HUES48 (cell line): ENCODE data around the gene RMDN2.

ENCODE experiments used
- H3K27ac ChIP-seq: one replicate; pipeline ENCODE4 v1.7.0; 2013; ENCODE audit warnings: low read depth, low read length, inconsistent platforms
- H3K27me3 ChIP-seq: 2 replicates; pipeline ENCODE4 v1.6.1; 2013; ENCODE audit warnings: mild to moderate bottlenecking, low read length; ENCODE audit not compliant: control insufficient read depth, insufficient read depth
- H3K36me3 ChIP-seq: 2 replicates; pipeline ENCODE4 v1.6.1; 2013; ENCODE audit warnings: low read length; ENCODE audit not compliant: control insufficient read depth, insufficient read depth
- H3K4me1 ChIP-seq: 2 replicates; pipeline ENCODE4 v1.6.1; 2013; ENCODE audit warnings: mild to moderate bottlenecking, low read length; ENCODE audit not compliant: control insufficient read depth, insufficient read depth
- H3K4me3 ChIP-seq: 2 replicates; pipeline ENCODE4 v1.5.1; 2013; ENCODE audit warnings: mild to moderate bottlenecking, low read depth, low read length
- H3K9ac ChIP-seq: 2 replicates; pipeline ENCODE4 v1.6.1; 2013; ENCODE audit warnings: mild to moderate bottlenecking, low read depth, low read length, moderate library complexity
- H3K9me3 ChIP-seq: 2 replicates; pipeline ENCODE4 v1.6.1; 2013; ENCODE audit warnings: low read length; ENCODE audit not compliant: control insufficient read depth, insufficient read depth

RMDN2 gene, protein sequence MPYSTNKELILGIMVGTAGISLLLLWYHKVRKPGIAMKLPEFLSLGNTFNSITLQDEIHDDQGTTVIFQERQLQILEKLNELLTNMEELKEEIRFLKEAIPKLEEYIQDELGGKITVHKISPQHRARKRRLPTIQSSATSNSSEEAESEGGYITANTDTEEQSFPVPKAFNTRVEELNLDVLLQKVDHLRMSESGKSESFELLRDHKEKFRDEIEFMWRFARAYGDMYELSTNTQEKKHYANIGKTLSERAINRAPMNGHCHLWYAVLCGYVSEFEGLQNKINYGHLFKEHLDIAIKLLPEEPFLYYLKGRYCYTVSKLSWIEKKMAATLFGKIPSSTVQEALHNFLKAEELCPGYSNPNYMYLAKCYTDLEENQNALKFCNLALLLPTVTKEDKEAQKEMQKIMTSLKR

DNA sequence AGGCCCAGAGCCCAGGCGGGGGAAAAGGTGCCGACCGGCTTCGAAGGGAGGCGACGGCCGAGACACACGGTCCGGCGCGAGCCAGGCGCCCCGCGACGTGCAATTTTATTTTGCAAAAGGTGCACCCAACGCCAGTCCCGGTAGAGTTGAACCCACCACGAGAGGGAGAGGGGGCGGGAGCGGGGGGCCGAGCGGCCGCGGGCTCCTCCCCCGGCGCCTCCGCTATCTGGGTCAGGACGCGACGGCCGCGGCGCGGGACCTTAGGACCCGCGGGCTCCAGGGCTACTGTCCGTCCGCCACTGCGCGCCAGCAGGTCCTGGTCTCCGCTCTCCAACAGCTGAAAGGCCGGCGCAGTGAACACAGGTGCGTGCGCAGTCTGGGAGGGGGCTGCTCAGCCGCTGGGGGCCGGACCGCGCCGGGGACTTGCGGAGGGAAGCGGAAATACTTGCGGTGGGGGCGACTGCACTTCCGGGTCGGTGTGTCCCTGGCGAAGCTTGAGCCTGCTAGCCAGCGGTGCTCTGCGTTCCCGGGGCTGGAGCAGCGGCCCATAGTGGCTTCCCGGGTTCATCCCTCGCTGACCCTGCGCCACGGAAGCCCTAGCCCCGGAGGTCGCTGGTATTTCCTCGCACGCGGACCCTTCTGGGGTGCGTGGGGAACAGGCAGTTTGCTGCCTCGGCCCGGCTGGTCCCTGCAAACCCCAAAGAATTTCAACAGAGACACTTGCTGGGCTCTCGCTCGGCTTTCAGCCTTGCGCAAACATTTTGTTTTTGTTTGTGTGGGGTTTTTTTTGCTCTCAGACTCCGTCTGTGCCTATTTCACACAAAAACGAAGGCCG, at the start of gene RMDN2:
TSS of gene RMDN2 (plus strand) at position 225 of the 835 bp plus-strand sequence. CDS start 3,991 bp downstream, outside the sequence.
- no peaks in the 10 kb centered on the region for H3K9me3 ChIP-seq
- peak within 1 kb of the TSS; percentile 91 for H3K27ac ChIP-seq
- H3K36me3 ChIP-seq = no peaks in the 10 kb centered on the region
- no peaks in the 10 kb centered on the region for H3K27me3 ChIP-seq
- peaks cover 7% of the 10 kb centered on the region for H3K4me1 ChIP-seq
- peak within 1 kb of the TSS; percentile 71 for H3K9ac ChIP-seq
- peak within 1 kb of the TSS; percentile 85 for H3K4me3 ChIP-seq

DNA sequence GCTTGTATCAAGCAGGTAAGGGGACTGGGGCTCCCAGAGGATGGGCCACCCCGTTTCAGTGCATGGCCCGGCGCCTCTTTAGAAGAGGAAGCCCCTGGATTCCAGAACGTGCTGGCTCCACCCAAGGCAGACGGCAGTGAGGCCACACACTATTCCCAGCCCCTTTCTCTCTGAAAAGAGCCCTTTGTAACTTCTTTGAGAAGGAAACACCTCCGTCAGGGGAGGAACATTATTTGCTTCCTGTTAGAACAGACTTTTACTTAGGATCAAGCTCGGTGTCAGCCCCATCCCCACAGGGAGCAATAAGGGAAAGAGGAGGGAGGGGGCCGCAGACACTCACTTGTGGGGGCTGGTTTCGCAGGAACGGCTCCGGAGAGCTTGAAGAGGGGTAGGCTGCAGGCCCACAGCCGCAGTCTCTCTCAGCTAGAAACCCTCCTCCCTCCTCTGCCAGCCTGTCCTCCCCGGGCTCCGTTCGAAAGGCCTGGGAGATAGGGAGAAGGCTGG, 49.6 kb upstream of the RMDN2 start:
- H3K9ac ChIP-seq = no peak overlapping the region
- peaks cover 17% of the 10 kb centered on the region; the same call in 1 of the 2 replicates for H3K4me1 ChIP-seq
- no peak overlapping the region for H3K4me3 ChIP-seq
- no peaks in the 10 kb centered on the region for H3K9me3 ChIP-seq
- H3K36me3 ChIP-seq = no peaks in the 10 kb centered on the region
- H3K27ac ChIP-seq = no peak overlapping the region
- H3K27me3 ChIP-seq = no peaks in the 10 kb centered on the region; the same call in 1 of the 2 replicates

DNA sequence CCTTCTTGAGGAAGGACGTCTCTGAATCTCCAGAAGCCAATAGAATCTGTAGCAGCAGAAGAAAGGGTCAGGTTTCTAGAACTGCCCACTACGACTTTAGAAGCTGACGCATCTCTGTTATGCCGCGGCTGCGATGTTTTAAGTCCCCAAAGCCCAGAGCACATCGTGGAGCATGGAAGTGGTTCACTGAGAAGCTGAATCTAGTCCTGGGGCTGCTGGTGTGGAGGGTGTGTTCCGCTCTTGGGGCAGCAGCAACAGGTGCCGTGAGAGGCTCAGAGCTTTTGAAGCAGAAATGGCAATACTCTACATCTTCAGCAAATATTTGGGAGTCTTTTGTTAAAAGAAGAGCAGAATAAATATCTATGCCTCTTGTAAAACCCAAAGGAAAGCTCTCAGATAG, 48.9 kb upstream of the RMDN2 start:
- Histone ChIP-seq H3K4me3 (no peak overlapping the region), H3K27ac (no peak overlapping the region), H3K9me3 (no peaks in the 10 kb centered on the region), H3K4me1 (peaks cover 21% of the 10 kb centered on the region), H3K9ac (no peak overlapping the region), H3K36me3 (no peaks in the 10 kb centered on the region), H3K27me3 (no peaks in the 10 kb centered on the region; the same call in 1 of the 2 replicates)

DNA sequence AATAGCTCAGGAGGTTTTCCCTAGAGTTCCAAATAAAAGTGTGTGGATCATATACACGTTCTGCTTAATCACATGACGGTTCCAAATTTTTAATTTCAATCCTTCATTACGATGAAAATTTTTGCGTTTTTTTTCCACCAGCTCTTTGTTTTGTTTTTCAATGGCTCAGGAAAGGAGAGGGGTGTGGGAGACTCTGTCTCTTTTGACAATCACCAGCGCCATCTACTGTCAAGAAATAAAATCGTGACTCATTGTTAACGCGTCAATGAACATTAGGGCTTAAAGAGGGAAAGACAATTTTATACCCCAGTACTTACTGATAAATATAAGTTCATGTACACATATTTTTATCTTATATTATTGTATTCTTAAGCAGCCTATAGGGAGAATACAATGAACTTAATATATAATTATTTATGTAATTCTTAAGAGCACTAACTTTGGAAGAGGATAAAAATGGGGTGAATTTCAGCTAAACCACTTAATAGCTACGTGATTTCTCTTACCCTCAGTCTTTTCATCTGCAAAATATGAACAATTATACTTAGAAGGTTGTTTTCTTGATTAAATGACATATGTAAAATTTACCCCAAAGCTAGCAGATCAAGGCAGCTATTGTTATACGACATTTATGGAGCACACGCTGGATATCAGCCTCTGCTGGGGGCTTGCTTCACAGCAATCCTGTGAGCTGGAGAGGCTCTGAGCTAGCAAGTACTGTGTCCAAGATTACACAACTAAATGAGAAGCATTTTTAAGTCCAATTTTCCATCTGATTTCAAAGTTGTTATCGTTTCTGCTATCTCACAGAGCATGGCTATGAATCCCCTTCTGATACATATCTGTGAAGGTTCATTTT, 47.4 kb upstream of the RMDN2 start:
- Histone ChIP-seq H3K9ac (no peak overlapping the region), H3K36me3 (no peaks in the 10 kb centered on the region), H3K27ac (no peak overlapping the region), H3K4me3 (no peak overlapping the region), H3K27me3 (no peaks in the 10 kb centered on the region; the same call in 1 of the 2 replicates), H3K9me3 (no peaks in the 10 kb centered on the region), H3K4me1 (peaks cover 23% of the 10 kb centered on the region)

DNA sequence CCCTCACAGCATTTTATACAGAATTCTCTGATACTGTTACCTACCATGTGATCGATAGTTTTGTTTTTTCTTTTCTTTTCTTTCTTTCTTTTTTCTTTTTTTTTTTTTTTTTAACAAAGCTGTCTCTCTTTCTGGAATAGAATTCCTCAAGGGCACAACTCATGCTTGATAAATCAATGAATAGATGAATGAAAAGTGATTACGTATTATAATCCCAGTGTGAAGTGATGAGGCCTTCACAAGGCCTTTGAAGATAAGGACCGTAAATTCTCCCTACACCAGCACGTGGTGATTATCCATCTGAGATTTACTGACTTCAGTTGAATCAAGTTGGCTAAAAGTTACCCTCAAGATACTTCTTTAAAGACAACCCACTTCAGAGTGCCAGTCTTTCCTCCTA, 46.6 kb upstream of the RMDN2 start:
- Histone ChIP-seq H3K9ac (no peak overlapping the region), H3K27ac (no peak overlapping the region), H3K27me3 (no peaks in the 10 kb centered on the region; the same call in 1 of the 2 replicates), H3K4me1 (peaks cover 18% of the 10 kb centered on the region), H3K4me3 (no peak overlapping the region), H3K9me3 (no peaks in the 10 kb centered on the region), H3K36me3 (no peaks in the 10 kb centered on the region)

DNA sequence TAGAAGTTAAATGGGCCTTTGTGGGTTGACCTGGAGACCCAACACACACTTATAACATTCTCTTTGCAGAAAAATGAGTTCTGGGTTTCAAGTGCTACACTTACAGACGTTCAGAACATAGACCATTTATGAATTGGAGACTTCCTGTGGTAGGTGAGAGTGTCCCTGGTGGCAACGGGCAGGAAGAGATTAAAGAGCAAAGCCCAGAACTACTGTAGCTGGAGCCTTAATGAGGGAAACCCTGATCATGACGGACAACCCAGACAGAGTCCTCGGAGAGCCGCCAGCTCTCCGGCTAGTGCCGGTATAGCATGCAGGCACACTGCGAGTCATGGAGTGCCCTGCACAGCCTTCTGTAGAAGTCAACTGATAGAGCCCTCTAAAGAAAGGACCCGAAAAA, 44.5 kb upstream of the RMDN2 start:
- Histone ChIP-seq H3K9ac (no peak overlapping the region), H3K27ac (no peak overlapping the region), H3K36me3 (no peaks in the 10 kb centered on the region), H3K4me3 (no peak overlapping the region), H3K9me3 (no peaks in the 10 kb centered on the region), H3K27me3 (no peaks in the 10 kb centered on the region), H3K4me1 (peaks cover 25% of the 10 kb centered on the region)

DNA sequence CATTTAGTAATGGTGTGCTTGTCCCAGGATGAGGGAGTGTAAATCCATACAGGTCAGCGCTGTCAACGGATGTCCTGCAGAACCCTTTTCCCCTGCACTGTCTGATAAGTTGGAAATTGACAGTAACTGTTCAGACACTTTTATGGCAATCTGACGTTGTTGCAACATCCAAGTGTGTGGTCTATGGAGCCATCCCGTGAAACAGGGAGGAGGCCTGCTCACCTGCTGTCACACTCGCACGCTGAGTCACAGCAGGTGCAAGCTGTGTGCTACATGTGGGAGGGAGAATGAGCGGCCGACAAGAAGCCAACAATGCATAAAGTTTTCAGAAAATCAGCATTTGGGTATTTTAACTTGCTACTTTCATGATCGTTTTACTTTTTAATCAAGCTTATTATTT, 43.7 kb upstream of the RMDN2 start:
- Histone ChIP-seq H3K27me3 (no peaks in the 10 kb centered on the region), H3K4me1 (peaks cover 30% of the 10 kb centered on the region), H3K27ac (no peak overlapping the region), H3K9me3 (no peaks in the 10 kb centered on the region), H3K4me3 (no peak overlapping the region), H3K9ac (no peak overlapping the region), H3K36me3 (no peaks in the 10 kb centered on the region)

DNA sequence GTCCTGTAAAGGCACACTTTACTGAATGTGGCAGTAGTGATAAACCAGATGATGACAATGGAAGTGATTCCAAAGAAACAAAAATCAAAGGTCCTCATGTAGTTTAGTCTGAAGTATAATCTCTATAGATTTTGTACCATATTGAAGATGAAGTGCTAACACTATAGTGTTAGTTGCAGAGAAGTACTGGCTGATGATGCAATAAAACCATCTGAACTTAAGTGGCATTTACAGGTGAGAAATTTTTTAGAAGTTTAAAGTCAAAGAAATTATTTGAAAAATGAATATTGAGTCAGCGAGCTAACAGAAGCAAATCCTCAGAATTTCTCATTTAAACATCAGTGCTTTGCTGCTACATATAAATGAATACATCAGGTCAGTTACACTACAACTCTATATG, 43.1 kb upstream of the RMDN2 start:
- H3K4me1 ChIP-seq = peaks cover 31% of the 10 kb centered on the region
- no peak overlapping the region for H3K27ac ChIP-seq
- no peaks in the 10 kb centered on the region for H3K9me3 ChIP-seq
- no peaks in the 10 kb centered on the region for H3K36me3 ChIP-seq
- no peak overlapping the region for H3K4me3 ChIP-seq
- H3K27me3 ChIP-seq = no peaks in the 10 kb centered on the region
- no peak overlapping the region for H3K9ac ChIP-seq

DNA sequence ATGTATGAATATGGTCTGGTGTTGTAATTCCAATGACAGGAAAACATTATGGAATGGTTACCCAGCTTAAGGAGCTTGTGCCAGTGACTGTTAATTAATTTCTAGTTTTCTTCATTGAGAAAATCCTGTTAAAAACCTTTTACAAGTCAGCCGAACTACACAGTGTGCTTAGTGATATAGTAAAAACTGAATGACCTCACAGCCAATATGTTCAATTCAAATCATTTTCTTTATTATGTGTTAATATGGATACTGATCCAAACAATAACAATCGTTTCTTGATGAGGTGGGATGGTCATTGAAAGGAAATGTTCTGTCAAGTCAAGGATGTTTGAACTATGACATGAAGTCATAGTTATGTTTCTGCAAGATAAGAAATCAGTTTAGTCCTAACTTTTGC, 41.6 kb upstream of the RMDN2 start:
- H3K9ac ChIP-seq = no peak overlapping the region
- H3K9me3 ChIP-seq = no peaks in the 10 kb centered on the region
- no peak overlapping the region for H3K4me3 ChIP-seq
- H3K4me1 ChIP-seq = peaks cover 31% of the 10 kb centered on the region
- no peak overlapping the region for H3K27ac ChIP-seq
- H3K27me3 ChIP-seq = no peaks in the 10 kb centered on the region
- no peaks in the 10 kb centered on the region for H3K36me3 ChIP-seq

DNA sequence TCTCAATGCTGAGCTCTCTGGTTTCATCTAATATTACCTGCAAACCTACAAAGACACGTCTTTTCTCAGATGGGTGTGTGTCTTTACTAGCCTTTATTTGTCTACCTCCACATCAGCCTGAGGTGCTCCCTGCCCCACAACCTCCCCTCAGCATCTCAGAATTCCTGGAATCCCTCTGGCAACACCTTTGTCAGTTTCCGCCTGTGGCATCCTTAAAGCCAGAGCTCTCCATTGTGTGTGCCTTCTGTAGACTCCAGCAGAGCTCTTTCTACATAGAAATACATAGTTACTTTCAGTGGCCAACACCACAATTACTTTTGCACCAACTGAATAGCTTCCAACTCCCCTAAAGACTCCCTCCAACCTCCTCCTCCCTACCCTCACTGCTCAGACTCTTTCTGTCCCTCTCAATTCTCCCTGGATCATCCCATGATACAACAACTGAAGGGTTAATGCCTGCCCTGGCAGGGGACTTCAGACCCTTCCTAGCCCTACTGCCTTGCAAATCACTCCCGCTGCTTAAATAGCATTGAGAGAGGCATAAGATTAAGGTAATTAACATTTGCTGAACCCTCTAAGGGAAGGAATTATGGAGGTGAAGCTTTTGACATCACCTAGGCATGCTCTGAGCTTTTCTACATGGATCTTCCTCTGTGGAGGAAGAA, 39.6 kb upstream of the RMDN2 start:
- Histone ChIP-seq H3K36me3 (no peaks in the 10 kb centered on the region), H3K9ac (no peak overlapping the region), H3K4me3 (no peak overlapping the region), H3K4me1 (peaks cover 31% of the 10 kb centered on the region), H3K27ac (peak overlapping the region; percentile 67), H3K9me3 (no peaks in the 10 kb centered on the region), H3K27me3 (no peaks in the 10 kb centered on the region)
